Inflammatory macrophage (primary cell): ENCODE results near the gene RCOR1.
A peak's percentile ranks its signal among the peaks of the same experiment; 100 is the strongest.
"Not testable (repeated sequence)": the region's sequence is repeated elsewhere in the genome, so short reads cannot be mapped to it uniquely, and the experiment has no call there.

Source experiments
- DNase-seq, 2 donors: peaks; one replicate each; pipeline ENCODE4 v3.0.0-alpha.2; 2020 to 2022

Gene RCOR1

DNA sequence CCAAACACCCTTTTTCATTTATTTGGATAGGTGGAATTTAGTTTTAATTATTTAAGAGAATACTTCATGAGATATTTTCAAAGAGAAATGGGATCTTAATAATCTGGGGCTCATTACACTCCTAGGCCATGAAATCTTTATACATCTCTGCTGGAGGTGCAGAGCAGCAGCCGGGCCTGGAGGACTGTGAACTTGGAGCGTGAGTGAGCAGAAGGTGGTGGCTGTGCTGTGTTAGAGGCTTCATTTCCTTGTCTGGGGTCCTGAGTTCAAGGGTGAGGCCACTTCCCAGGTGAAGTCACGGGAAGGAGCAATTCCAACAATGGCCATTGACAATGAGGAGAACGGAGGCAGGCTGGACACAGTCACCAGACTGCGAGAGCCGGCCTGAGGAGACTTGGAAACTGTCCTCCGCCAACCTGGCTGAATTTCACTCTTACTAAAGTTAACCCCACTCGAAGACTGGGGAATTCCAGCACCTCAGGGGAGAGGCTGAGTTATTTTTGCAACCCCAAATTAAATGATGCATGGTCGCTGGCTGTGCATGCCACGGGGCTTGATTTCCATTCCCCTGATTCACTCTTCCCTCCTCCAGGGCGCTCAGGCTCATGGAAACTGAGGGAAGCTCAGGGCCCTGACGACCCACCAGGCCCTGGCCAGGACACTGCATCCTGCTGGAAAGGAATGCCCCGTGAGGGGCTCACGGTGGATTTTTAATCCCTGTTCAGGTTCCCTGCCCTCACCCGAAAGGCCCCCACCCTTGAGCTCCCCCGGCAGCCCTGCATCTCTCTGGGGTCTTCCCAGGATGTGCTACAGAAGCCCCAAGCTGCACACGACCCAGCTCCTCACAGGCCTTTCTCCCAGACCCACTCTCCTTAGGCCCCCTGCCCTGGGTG lies 162.2 kb downstream of the RCOR1 start:
- DNase-seq = no peak

DNA sequence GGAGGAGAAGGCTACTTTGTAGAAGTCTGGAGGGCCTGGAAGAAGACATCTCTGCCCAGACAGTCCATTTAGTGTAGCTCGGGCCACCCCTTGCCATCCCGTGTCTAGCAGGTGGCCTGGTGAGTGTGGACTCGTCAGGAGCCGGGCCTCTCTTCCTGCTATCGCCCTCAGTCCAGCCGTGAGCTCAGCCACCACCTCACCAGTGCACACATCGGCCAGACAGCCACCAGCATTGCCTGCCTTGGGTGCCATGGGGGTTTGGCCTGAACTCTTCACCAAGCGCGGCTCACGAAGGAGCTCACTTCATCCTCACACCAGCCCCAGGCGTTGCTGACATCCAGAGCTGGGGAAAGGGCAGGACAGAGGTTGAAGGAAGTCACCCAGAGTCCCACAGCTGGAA lies 165.2 kb downstream of the RCOR1 start:
- DNase-seq = no peak

DNA sequence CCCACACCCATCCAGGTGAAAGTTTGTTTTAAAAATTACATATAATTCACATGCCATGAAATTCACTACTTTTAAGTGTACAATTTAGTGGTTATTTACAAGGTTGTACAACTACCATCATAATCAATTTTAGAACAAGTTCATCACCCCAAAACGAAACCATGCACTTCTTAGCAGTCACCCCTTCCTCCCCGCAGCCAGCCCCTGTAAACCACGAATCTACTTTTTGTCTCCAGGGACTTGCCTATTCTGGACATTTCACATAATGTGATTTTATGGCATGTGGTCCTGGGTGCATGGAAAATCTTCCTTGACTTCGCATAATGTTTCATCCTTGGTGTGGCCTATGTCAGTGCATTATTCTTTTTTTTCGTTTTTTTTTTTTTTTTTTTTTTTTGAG lies 165.6 kb downstream of the RCOR1 start:
- no peak for DNase-seq

DNA sequence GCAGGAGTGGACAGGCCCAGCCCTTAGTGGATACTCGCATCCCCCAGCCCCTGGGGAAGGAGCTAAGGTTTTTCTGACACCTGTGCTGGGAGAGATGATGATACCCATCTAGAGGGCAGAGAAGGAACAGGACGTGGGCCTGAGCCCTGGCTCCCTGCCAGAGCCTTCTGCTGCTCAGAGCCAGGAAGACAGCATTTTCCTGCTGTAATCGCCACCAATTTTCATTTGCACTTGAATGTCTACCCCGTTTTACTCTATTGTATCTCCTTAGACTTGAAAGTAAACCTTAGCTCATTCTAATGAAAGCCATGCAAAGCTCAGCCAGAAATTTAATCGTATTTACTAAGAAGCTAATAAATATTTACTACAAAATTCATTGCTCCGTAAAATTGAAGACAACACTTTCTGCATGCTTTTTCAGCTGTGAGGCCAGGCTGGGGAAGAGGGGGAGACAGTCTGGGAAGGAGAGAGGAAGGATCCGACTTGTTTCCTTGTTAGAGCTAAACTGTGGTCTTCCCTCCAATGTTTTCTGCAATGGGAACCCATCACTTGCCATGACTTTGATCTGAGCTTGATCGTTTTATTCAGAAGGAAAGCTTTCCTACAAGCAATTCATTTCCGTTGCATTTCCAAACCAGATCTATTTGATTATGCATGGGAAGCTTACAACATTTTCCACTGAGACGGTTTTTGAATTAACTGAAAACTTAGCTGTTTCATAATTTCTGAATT lies 167.2 kb downstream of the RCOR1 start:
- DNase-seq = no peak

DNA sequence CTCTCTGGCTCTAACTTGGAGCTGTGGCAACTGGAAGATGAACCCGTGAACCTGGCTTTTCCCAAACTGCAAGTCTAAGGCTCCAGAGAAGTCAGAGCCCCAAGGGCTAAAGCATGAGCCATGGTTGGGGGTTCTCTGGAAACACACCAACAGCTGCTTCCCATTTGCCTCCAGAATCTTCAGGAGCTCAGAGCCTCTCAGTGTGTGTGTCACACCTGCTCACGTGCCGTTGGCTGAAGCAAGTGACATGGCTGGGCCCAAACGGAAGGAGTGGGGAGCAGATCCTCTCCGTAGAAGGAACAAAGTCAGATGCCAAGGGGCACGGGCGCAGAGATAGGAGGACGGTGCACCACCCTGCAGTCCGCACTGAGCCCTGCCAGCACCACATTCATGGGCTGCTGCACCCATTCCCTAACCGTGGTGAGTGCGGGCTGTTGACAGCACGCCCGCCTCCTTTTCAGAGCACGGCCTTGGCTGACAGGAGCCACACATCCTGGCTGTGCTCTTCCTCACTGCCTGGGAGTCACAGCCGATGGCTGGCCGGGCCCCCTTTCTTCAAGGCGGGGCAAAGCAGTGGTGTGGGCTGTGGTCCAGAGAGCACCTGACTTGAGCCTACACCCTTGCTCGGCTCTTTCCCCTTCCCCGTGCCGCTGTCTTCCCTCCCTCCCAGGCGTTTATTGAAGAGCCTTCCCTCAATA lies 168.2 kb downstream of the RCOR1 start:
- DNase-seq = peak; percentile 22 to 25

DNA sequence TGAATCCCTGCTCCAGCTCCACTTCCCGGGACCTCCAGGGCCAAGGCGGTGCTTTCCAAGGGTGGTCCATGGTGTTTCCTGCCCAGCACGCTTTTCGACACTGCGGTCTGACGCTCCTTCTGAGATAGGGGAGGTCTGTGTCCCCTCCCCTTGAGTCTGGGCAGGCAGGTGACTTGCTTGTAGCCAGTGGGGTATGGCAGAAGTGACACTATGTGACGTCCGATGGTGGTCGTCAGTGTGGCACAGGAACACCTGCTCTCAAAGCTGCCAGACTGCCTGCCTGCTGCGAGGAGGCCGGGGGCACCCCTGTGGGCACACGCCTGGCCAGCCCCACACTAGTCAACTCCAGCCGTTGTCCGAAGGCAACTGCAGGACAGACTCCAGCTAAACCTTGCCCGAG lies 168.8 kb downstream of the RCOR1 start:
- DNase-seq = no peak

DNA sequence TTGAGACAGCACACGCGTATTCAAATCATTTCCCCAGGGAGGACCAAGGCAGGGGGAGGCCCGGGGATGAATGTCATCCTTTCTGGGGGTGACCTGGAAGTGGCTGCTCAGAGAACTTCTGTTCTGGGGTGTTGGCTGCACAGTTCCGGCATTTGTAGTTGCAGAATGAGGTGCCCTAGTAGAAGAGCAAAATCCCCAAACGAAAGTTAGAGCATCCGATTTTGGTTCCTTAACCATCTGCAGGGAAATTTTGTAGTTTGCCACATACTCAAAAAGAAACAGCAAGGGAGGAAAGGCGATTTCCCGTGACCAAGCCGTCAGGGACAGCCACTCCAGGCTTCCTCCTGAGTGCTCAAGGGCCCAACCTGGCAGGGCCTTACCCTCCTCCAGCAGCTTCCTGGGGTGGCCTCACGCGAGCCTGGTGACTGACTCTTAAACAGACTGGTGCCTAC lies 171.8 kb downstream of the RCOR1 start:
- DNase-seq = peak in 1 of 2 donors; percentile 4

DNA sequence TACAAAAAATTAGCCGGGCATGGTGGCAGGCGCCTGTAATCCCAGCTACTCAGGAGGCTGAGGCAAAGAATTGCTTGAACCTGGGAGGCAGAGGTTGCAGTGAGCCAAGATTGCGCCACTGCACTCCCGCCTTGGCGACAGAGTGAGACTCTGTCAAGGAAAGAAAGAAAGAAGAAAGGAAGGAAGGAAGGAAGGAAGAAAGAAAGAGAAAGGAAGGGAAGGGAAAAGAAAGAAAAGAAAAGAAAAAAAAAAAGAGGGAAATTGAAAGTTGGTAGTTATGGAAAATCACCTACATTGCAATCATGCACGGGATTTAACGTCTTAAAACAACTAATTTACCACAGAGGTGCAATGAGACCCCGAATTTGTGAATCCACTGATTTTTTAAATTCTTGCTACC lies 173.3 kb downstream of the RCOR1 start:
- not testable (repeated sequence) for DNase-seq

DNA sequence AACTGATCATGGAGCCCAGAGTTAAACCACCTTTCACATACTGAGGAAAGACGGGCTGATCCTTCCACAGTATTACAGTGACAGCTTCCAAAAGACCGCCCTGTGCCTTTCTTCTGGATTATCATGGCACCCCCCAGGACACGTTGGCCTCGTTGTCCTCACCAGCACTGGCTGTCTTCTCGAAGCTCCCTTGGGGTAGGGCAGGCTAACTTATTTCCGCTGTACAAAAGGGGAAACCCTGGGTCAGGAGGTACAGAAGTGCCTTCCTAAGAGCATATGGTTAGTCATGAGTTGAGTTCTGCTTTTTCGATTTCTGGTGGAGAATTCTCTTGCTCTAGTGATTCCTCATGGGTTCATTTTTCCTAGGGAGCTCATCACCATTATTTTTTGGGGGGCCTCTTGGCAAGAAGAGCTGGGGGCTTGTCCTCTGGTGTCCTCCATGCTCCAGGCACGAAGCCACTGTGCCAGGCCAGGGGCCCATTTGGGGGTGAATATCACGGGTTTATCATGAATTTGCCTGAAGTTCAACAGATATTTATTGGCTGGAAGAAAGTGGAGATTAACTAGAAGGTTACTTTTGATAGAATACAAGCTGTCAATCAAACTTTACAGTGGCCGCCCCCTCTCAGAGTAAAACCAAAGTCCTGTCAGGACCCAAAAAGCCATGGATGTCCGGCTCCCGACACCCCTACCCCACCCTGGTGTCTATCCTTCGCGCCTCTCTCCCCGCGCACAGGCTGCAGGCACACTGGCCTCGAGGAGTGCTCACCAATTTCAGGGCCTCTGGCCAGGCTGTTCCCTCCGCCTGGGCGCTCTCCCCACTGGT lies 176.0 kb downstream of the RCOR1 start:
- peak; percentile 92 to 96 for DNase-seq

DNA sequence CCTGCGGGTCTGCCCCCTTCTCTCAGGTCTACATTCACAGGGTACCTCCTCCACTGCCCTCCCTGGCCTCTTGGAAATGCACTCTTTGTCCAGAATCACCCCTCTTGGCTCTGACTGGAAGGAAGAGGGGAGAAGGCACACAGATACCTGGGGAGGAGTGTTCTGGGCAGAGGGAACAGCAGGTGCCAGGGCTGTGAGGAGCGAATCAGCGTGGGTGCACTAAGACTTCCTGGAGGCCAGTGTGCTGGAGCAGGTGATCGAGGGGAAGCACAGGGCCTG lies 176.5 kb downstream of the RCOR1 start:
- no peak for DNase-seq

DNA sequence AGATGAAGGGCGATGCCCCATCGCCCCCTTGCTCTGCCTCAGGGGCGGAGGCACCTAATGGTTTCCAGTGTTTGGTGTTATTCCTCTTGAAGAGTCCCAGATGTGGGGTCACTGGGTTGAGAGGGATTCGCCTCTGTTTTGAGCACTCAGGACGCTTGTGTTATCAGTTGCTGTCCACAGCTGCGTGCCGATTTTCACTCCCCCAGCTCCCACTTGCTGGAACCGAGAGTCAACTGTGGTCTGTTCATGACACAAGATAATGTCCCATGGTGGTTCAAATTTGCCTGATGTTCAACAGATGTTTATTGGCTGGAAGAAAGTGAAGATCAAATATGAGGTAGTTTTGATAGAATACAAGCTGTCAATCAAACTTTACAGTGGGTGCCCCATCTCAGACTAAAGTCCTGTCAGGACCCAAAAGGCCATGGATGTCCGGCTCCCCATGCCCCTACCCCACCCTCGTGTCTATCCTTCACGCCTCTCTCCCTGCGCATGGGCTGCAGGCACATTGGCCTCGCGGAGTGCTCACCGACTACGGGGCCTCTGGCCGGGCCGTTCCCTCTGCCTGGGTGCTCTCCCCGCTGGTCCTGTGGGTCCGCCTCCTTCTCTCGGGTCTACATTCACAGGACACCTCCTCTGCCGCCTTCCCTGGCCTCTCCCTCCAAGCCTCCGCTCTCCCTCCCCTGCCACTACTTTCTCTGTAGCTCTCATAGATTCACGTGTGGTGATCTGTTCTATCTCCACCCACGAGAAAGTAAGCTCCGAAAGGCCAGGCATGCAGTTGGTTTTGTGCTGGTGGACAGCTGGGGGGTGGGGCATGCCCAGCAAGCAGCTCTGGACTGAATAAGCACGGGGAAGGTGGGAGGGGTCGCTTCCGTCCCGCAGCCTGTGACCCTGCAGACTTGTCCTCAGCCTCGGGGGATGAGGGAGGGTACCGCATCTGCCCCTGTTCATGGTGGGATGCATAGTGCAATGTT lies 178.0 kb downstream of the RCOR1 start:
- no peak for DNase-seq

DNA sequence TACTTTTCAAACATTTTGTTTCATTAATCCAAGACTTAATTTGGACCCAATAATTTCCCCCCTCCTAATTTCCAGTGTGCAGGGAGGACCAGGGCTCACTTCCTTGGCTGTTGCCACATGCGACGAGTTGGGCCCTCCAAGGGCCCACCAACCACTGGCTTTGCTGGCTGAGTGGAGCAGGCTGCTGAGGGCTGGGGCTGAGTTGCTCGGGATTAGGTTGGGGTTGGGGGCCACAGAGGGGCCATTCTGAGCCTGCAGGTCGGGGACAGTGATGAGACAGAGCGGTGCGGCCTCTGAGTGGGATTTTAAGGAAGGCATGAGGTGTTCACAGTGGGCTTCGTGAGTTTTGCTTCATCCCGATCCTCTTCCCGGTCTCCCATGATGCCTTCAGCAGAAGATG lies 178.7 kb downstream of the RCOR1 start:
- DNase-seq = no peak

DNA sequence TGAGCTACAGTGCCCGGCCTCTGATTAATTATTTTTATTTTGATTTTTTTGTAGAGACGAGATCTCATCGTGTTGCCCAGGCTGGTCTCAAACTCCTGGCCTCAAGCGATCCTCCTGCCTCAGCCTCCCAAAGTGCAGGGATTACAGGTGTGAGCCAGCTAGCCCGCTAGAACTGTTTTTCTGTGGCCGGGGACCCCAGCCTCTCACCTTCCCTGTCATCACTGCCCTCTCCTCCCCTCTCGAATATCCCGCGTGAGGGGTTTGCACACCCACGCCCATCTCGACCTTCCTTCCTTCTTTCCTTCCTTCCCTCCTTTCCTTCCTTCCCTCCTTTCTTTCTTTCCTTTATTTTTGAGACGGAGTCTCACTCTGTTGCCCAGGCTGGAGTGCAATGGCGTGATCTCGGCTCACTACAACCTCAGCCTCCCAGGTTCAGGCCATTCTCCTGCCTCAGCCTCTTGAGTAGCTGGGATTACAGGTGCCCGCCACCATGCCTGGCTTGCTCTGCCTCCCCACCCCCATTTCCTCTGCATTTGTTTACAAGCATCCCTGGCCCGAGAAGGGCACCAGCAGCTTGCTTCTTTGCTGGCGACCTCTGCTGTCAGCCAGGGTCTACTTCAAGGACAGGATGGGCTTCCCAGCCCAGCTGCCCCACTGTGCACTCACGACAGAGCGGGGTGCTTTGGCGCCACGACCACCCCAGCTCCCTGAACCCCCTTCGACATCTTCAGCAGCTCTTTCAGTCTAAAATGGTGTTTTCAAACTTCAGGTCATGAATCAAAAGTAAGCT lies 180.5 kb downstream of the RCOR1 start:
- DNase-seq = no peak

DNA sequence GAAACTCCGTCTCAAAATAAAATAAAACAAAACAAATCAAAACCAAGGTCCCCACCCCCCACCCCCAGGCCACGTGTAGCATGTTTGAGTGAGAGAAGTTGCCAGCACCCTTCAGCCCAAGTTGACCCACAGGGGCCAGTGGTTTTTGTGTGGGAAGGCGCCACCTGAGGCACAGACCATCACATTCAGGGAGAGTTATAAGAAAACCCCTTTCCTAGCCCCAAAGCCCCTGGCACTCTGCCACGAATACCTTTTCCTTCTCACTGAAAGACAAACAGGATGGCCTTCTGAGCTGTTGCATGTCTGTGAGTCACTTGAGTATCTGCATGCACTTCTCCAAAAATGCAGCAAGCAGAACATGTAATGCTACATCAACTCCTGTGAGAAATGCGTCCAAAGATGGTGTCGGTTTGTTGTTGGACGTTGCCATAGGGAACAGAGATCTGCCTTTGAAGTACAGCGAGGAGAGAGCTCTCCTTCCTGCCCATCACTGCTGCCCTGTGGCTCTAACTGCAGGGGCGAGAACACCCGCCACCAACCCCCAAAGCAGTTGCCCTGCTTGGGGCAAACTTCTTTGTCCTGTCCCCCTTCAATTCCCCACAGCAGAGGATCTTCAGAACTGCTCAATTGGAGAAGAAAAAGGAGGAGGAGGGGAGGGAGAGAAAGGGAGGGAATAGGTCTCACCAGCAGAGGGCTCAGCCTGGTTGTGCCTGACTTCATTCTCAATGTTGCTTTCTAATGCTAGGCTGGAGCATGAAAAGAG lies 182.1 kb downstream of the RCOR1 start:
- peak; percentile 83 to 91 for DNase-seq

DNA sequence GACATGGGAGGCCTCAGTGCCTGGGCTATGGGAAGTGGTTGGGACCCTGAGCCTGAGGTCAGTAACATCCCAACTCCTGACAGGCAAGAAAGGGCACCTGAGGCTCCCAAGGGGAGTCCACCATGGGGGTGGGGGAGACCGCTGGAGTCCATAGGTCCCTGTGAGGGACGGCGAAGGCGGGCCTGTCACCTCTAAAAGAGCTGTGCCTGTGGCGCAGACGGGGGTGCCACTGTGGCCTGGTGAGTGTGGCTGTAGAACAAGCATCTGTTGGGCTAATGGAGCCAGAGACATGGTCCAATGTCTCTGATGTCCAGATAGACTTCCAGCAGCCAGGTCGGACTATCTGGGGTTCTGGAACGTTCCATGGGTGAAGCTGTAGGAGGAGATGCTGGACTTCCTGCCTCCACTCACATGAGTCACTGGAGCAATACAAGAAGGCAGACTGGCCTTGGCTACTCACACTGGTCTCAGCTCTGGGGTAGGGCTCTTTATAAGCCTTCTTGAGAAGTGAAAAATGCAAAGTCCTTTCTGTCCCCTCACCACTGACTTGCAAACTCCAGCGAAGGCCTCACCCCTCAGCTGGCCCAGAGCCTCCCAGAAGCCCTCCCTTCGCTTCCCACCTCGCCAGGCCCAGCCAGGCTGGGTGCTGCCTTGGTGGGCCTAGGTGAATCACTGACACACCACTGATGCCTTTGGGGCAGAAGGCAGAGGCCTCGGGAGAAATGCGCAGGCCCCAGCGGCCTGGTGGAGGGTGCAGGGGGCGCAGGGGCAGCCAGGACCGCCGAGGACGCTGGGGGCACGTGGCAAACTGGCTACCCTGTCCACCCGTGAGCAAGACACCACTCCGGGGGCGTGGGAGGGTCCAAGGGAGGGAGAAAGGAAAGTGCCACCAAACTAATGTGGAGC lies 183.7 kb downstream of the RCOR1 start:
- peak; percentile 60 to 78 for DNase-seq

DNA sequence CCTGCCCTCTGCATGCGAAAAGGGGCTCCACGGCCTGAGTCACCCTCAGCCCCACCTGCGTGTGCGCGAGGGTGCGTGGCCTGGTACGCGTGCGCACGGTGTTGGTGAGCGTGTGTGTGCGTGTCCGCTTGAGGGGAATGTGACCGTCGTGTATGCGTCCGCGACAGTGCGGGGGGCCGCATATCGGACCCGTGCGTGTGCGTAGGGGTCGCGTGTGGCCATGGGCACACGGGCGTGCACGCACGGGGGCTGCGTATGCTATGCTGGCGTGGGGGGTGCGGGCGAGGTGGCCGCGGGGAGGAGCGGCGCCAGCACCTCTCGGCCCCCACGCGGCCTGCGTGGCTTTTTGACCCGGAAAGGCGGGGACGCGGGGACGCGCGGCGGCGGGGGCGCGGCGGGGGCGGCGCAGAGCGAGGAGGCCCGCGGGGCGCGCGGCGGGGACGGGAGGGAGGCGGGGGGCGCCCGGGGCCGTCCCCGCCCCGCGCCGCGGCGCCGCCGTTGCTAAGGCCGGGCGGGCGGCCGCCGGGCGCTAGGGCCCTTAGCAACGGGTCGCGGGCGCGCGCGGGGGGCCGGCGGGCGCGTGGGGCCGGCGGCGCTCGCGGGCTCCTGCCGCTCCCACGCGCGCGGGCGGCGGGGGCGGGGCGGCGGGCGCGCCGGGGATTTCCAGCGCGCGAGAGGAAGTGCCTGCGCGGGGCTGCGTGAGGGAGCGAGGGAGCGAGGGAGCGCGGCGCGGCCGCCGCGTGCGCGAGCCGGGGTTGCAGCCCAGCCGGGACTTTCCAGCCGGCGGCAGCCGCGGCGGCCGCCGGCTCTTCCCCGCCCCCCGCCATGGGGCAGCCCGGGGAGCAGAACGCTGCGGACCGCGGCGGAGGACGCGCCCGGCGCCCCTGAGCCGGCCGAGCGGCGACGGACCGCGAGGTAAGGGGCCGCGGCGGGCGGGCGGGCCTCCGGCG lies 184.6 kb downstream of the RCOR1 start, which contains the start of gene TRAF3:
Gene TRAF3, plus strand, starts transcription at position 689 of the 950 bp plus-strand sequence. CDS start 92,753 bp downstream, outside the sequence.
- peak; percentile 69 to 86 for DNase-seq

DNA sequence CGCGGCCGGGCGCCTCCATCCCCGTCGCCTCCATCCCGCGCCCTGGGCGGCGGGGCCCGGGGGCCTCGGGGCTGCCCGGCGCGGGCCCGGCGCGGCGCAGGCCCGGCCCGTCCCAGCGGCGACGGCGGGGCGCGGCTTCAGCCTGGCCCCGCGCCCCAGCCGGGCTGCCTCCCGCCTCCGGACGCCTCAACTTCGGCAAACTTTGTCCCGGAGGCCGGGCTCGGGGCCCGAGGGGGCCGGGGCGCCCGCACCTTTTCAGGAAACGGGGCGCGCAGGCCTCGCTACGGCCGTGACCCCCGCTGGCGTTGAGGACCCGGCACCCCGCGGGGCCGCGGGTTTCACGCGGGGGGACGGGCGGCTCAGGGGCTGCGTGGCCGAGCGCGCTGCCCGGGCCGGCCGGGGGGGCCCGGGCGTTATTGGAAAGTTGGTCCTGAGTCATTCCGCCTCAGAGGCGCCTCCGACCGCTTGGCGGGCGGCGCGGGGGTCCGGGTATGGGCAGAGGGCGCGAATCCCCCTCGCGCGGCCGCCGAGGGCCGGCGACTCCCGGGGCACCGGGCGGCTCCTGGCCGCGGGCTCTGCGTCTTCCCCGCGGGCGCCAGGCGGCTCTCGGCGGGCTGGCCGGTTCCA lies 185.4 kb downstream of the RCOR1 start:
- peak in 1 of 2 donors; percentile 25 for DNase-seq
